HEK293 (cell line): ENCODE data around the gene MYO18B.

ENCODE experiments used
- CTCF ChIA-PET: fragments of 350-600 bp; formaldehyde crosslinking; extraction: SDS; loops from one replicate; lab custom pipeline; 2021; ENCODE audit warnings: antibody characterized with exemption; lab: Yijun Ruan, JAX
- POLR2A ChIA-PET: fragments of 300-600 bp; formaldehyde crosslinking; extraction: SDS; loops from one replicate; lab custom pipeline; 2020; ENCODE audit warnings: antibody characterized with exemption, inconsistent platforms; lab: Yijun Ruan, JAX
- H3K27ac ChIP-seq: fragments of 200-500 bp; sonication (Bioruptor generic); 2 replicates; pipeline ENCODE4 v1.5.1; 2014; ENCODE audit warnings: low read depth, low read length, control low read depth, inconsistent platforms; ENCODE audit errors: extremely low read depth
- H3K36me3 ChIP-seq, 2 experiments: fragments of 200-500 bp in 1 of 2; sonication (Bioruptor generic) in 1 of 2; 1 replicate in 1 of 2; 2 replicates in 1 of 2; pipeline ENCODE4 v1.5.1; 2014 to 2017; ENCODE audit warnings: inconsistent platforms in 2 of 2, low read length in 2 of 2; ENCODE audit not compliant: control insufficient read depth in 2 of 2, insufficient read depth in 1 of 2
- H3K4me1 ChIP-seq: fragments of 200-500 bp; sonication (Bioruptor generic); 2 replicates; pipeline ENCODE4 v1.5.1; 2014; ENCODE audit warnings: mild to moderate bottlenecking, low read length, inconsistent platforms; ENCODE audit not compliant: control insufficient read depth, insufficient read depth
- H3K4me3 ChIP-seq: 2 replicates; pipeline ENCODE4 v1.5.1; 2011; ENCODE audit warnings: low read depth, mild to moderate bottlenecking, control low read depth, low read length, moderate library complexity
- H3K9me3 ChIP-seq: fragments of 200-500 bp; sonication (Bioruptor generic); 2 replicates; pipeline ENCODE4 v1.5.1; 2014; ENCODE audit warnings: low read depth, low read length, inconsistent platforms; ENCODE audit not compliant: control insufficient read depth, insufficient read depth
- GLIS2 ChIP-seq: fragments of 450-650 bp; formaldehyde crosslinking; IDR thresholded peaks from 2 replicates; pipeline ENCODE4 v1.5.1; 2016; ENCODE audit warnings: missing biosample characterization, missing genetic modification characterization
- HOXD13 ChIP-seq: sonication (generic); formaldehyde crosslinking; IDR thresholded peaks from 2 replicates; pipeline ENCODE4 v1.8.0; 2022; ENCODE audit warnings: missing genetic modification reagents, borderline replicate concordance
- TCF7L2 ChIP-seq: IDR thresholded peaks from 2 replicates; pipeline ENCODE4 v1.6.1; 2011; ENCODE audit warnings: low read depth, mild to moderate bottlenecking, inconsistent platforms, low read length, moderate library complexity, borderline replicate concordance
- ZNF10 ChIP-seq: fragments of 450-650 bp; formaldehyde crosslinking; IDR thresholded peaks from 2 replicates; pipeline ENCODE4 v1.5.1; 2017; ENCODE audit warnings: missing biosample characterization, missing genetic modification characterization
- ZNF146 ChIP-seq: fragments of 450-650 bp; formaldehyde crosslinking; IDR thresholded peaks from 2 replicates; pipeline ENCODE4 v1.5.1; 2016; ENCODE audit warnings: missing biosample characterization, missing genetic modification characterization
- ZNF157 ChIP-seq: fragments of 450-650 bp; formaldehyde crosslinking; IDR thresholded peaks from 2 replicates; pipeline ENCODE4 v1.5.1; 2016; ENCODE audit warnings: missing biosample characterization, missing genetic modification characterization
- ZNF221 ChIP-seq: fragments of 450-650 bp; formaldehyde crosslinking; IDR thresholded peaks from 2 replicates; pipeline ENCODE4 v1.5.1; 2017; ENCODE audit warnings: missing biosample characterization, missing genetic modification characterization, borderline replicate concordance
- ZNF274 ChIP-seq, 2 experiments: fragments of 200-500 bp in 1 of 2; fragments of 450-650 bp in 1 of 2; sonication (Bioruptor generic) in 1 of 2; formaldehyde crosslinking in 1 of 2; IDR thresholded peaks; 2 replicates each; pipeline versions ENCODE4 v1.5.1 to v1.6.1; 2014 to 2016; ENCODE audit warnings: borderline replicate concordance in 1 of 2, inconsistent platforms in 1 of 2, low read length in 1 of 2, missing biosample characterization in 1 of 2, missing genetic modification characterization in 1 of 2
- ZNF501 ChIP-seq: fragments of 450-650 bp; formaldehyde crosslinking; IDR thresholded peaks from 2 replicates; pipeline ENCODE4 v1.5.1; 2016; ENCODE audit warnings: missing biosample characterization, missing genetic modification characterization
- ZNF548 ChIP-seq: fragments of 450-650 bp; formaldehyde crosslinking; IDR thresholded peaks from 2 replicates; pipeline ENCODE4 v1.5.1; 2016; ENCODE audit warnings: missing biosample characterization, missing genetic modification characterization
- ZNF596 ChIP-seq: fragments of 450-650 bp; IDR thresholded peaks from 2 replicates; pipeline ENCODE4 v1.5.0; 2018; ENCODE audit warnings: missing biosample characterization, mild to moderate bottlenecking, missing genetic modification characterization, moderate library complexity
- ZNF600 ChIP-seq: fragments of 450-650 bp; formaldehyde crosslinking; IDR thresholded peaks from 2 replicates; pipeline ENCODE4 v1.5.1; 2016; ENCODE audit warnings: missing biosample characterization, missing genetic modification characterization
- ZNF610 ChIP-seq: fragments of 450-650 bp; formaldehyde crosslinking; IDR thresholded peaks from 2 replicates; pipeline ENCODE4 v1.5.1; 2016; ENCODE audit warnings: missing biosample characterization, missing genetic modification characterization, borderline replicate concordance
- ZNF658 ChIP-seq: fragments of 450-650 bp; formaldehyde crosslinking; IDR thresholded peaks from 2 replicates; pipeline ENCODE4; 2016; ENCODE audit warnings: missing biosample characterization, missing genetic modification characterization
- ZNF664 ChIP-seq: fragments of 450-650 bp; formaldehyde crosslinking; IDR thresholded peaks from 2 replicates; pipeline ENCODE4 v1.5.1; 2016; ENCODE audit warnings: missing biosample characterization, missing genetic modification characterization
- ZNF670 ChIP-seq: fragments of 450-650 bp; formaldehyde crosslinking; IDR thresholded peaks from 2 replicates; pipeline ENCODE4 v1.5.1; 2016; ENCODE audit warnings: missing biosample characterization, missing genetic modification characterization, low read depth
- ZNF677 ChIP-seq: fragments of 450-650 bp; IDR thresholded peaks from 2 replicates; pipeline ENCODE4 v1.5.0; 2018; ENCODE audit warnings: missing biosample characterization, mild to moderate bottlenecking, missing genetic modification characterization, moderate library complexity
- ZNF707 ChIP-seq: fragments of 450-650 bp; formaldehyde crosslinking; IDR thresholded peaks from 2 replicates; pipeline ENCODE4 v1.5.1; 2016; ENCODE audit warnings: missing biosample characterization, missing genetic modification characterization
- TF ChIP-seq, protein P1 (sequence below): fragments of 450-650 bp; formaldehyde crosslinking; IDR thresholded peaks from 2 replicates; pipeline ENCODE4 v1.5.0; 2017; ENCODE audit warnings: missing biosample characterization, missing genetic modification characterization, borderline replicate concordance
- TF ChIP-seq, protein P2 (sequence below): fragments of 450-650 bp; formaldehyde crosslinking; IDR thresholded peaks from 2 replicates; pipeline ENCODE4 v1.5.1; 2016; ENCODE audit warnings: missing biosample characterization, missing genetic modification characterization
- TF ChIP-seq, protein P3 (sequence below): fragments of 450-650 bp; formaldehyde crosslinking; IDR thresholded peaks from 2 replicates; pipeline ENCODE4 v1.5.1; 2017; ENCODE audit warnings: missing biosample characterization, missing genetic modification characterization
- TF ChIP-seq, protein P4 (sequence below): fragments of 450-650 bp; formaldehyde crosslinking; IDR thresholded peaks from 2 replicates; pipeline ENCODE4 v1.5.1; 2016; ENCODE audit warnings: missing biosample characterization, missing genetic modification characterization, borderline replicate concordance

Gene MYO18B

DNA sequence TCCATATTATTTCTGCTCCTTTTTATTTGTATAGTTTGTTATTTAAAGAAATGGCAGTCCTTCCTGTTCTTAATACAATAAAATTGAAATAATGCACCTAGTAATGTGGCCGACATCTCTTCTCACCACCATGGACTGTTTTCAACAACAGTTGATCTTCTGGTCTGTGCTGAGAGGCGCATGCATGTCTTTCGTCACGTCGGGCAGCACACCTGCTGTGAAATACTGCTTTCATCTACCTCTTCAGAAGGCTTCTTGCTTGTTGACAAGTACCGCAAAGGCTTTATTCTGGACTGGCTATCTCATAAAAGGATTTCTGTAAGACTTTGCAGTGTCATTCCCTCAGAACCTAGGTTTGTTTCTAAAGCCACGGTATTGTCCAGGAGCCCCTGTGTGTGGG lies 13.9 kb upstream of the MYO18B start:
- no peak for TF ChIP-seq ZNF274 (IDR thresholded peaks at IDR 0.05; ENCODE audit: low read length)
- TF ChIP-seq ZNF274 (tag by site-specific recombination; IDR thresholded peaks at IDR 0.05; ENCODE audit: borderline replicate concordance) = no peak
- no peak for TF ChIP-seq ZNF501 (tag by site-specific recombination)
- TF ChIP-seq GLIS2 = no peak
- TF ChIP-seq TCF7L2 = no peak
- no peak for TF ChIP-seq ZNF221 (tag by site-specific recombination)
- no peak for TF ChIP-seq ZNF146
- TF ChIP-seq, protein P1, sequence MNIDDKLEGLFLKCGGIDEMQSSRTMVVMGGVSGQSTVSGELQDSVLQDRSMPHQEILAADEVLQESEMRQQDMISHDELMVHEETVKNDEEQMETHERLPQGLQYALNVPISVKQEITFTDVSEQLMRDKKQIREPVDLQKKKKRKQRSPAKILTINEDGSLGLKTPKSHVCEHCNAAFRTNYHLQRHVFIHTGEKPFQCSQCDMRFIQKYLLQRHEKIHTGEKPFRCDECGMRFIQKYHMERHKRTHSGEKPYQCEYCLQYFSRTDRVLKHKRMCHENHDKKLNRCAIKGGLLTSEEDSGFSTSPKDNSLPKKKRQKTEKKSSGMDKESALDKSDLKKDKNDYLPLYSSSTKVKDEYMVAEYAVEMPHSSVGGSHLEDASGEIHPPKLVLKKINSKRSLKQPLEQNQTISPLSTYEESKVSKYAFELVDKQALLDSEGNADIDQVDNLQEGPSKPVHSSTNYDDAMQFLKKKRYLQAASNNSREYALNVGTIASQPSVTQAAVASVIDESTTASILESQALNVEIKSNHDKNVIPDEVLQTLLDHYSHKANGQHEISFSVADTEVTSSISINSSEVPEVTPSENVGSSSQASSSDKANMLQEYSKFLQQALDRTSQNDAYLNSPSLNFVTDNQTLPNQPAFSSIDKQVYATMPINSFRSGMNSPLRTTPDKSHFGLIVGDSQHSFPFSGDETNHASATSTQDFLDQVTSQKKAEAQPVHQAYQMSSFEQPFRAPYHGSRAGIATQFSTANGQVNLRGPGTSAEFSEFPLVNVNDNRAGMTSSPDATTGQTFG = no peak
- no peak for TF ChIP-seq ZNF664 (tag by site-specific recombination)
- no peak for TF ChIP-seq ZNF658 (tag by site-specific recombination)
- TF ChIP-seq ZNF670 (tag by site-specific recombination) = no peak
- TF ChIP-seq, protein P2, sequence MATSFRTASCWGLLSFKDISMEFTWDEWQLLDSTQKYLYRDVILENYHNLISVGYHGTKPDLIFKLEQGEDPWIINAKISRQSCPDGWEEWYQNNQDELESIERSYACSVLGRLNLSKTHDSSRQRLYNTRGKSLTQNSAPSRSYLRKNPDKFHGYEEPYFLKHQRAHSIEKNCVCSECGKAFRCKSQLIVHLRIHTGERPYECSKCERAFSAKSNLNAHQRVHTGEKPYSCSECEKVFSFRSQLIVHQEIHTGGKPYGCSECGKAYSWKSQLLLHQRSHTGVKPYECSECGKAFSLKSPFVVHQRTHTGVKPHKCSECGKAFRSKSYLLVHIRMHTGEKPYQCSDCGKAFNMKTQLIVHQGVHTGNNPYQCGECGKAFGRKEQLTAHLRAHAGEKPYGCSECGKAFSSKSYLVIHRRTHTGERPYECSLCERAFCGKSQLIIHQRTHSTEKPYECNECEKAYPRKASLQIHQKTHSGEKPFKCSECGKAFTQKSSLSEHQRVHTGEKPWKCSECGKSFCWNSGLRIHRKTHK (tag by site-specific recombination) = no peak
- no peak for TF ChIP-seq ZNF600 (tag by site-specific recombination)
- TF ChIP-seq HOXD13 (CRISPR knock-in tag) = no peak
- TF ChIP-seq, protein P3, sequence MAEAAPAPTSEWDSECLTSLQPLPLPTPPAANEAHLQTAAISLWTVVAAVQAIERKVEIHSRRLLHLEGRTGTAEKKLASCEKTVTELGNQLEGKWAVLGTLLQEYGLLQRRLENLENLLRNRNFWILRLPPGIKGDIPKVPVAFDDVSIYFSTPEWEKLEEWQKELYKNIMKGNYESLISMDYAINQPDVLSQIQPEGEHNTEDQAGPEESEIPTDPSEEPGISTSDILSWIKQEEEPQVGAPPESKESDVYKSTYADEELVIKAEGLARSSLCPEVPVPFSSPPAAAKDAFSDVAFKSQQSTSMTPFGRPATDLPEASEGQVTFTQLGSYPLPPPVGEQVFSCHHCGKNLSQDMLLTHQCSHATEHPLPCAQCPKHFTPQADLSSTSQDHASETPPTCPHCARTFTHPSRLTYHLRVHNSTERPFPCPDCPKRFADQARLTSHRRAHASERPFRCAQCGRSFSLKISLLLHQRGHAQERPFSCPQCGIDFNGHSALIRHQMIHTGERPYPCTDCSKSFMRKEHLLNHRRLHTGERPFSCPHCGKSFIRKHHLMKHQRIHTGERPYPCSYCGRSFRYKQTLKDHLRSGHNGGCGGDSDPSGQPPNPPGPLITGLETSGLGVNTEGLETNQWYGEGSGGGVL (tag by site-specific recombination) = no peak
- TF ChIP-seq, all 188 proteins: peak for 0
- no peak overlapping the region for H3K4me3 ChIP-seq
- CTCF ChIA-PET = interaction anchor here (2.3 kb wide), 1 partner anchor 10 kb away, joined by 7 read pairs; no protein-coding TSS in a partner anchor

DNA sequence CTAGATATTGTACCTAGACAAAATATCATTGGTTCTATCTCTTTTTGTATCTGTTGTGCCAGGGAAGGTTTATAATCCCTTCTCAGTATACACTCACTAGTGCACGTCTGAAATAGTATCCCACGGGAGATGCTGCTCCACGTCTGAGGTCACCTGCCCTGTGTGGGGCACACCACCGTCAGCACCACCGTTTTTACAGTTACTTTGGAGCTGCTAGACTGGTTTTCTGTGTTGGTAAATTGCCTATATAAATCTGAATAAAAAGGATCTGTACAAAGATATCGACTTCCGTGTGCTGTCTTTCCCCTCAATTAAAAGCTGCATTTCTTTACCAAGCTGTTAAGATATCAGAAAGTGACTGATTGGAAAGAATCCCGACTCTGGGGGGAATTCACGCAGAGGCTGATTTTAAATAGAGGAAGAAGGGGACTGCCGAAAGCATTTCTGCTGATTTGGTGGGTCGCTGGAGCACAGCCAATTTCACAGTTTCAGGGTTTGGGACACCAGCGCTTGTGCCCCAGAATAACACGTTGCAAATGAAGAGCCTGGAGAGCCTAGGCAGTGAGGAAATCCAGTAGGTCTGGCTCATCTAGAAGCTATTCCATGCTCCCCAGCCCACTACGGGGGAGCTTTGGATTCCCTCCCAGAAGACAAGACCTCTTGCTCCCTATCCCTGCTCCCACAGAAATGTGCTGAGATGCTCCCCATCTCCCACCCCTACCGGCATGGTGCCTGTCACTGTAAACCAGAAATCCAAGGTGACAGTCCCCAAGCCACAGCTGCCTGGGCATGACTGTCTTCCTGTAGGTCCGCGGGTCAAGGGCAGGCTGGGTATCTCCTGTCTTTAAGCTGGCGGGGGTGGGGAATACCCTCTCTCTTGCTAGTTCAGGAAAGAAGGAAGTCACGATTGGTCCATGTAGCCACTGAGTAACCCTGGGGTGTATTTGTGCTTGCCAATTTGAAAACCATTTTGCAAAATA lies 12.7 kb upstream of the MYO18B start:
- H3K36me3 ChIP-seq = no peaks in the 10 kb centered on the region
- ChIA-PET POLR2A (no interaction called here), CTCF (interaction anchor here (0.6 to 1.2 kb wide), 3 partner anchors 43 to 199 kb away, joined by 3 to 6 read pairs (median 4); no protein-coding TSS in a partner anchor)
- H3K4me3 ChIP-seq = no peak overlapping the region
- no peaks in the 10 kb centered on the region for H3K9me3 ChIP-seq
- H3K27ac ChIP-seq = no peak overlapping the region
- peaks cover 4% of the 10 kb centered on the region; the same call in 1 of the 2 replicates for H3K4me1 ChIP-seq
- no peak for TF ChIP-seq ZNF707 (tag by site-specific recombination)
- TF ChIP-seq ZNF677 = no peak
- TF ChIP-seq, protein P4, sequence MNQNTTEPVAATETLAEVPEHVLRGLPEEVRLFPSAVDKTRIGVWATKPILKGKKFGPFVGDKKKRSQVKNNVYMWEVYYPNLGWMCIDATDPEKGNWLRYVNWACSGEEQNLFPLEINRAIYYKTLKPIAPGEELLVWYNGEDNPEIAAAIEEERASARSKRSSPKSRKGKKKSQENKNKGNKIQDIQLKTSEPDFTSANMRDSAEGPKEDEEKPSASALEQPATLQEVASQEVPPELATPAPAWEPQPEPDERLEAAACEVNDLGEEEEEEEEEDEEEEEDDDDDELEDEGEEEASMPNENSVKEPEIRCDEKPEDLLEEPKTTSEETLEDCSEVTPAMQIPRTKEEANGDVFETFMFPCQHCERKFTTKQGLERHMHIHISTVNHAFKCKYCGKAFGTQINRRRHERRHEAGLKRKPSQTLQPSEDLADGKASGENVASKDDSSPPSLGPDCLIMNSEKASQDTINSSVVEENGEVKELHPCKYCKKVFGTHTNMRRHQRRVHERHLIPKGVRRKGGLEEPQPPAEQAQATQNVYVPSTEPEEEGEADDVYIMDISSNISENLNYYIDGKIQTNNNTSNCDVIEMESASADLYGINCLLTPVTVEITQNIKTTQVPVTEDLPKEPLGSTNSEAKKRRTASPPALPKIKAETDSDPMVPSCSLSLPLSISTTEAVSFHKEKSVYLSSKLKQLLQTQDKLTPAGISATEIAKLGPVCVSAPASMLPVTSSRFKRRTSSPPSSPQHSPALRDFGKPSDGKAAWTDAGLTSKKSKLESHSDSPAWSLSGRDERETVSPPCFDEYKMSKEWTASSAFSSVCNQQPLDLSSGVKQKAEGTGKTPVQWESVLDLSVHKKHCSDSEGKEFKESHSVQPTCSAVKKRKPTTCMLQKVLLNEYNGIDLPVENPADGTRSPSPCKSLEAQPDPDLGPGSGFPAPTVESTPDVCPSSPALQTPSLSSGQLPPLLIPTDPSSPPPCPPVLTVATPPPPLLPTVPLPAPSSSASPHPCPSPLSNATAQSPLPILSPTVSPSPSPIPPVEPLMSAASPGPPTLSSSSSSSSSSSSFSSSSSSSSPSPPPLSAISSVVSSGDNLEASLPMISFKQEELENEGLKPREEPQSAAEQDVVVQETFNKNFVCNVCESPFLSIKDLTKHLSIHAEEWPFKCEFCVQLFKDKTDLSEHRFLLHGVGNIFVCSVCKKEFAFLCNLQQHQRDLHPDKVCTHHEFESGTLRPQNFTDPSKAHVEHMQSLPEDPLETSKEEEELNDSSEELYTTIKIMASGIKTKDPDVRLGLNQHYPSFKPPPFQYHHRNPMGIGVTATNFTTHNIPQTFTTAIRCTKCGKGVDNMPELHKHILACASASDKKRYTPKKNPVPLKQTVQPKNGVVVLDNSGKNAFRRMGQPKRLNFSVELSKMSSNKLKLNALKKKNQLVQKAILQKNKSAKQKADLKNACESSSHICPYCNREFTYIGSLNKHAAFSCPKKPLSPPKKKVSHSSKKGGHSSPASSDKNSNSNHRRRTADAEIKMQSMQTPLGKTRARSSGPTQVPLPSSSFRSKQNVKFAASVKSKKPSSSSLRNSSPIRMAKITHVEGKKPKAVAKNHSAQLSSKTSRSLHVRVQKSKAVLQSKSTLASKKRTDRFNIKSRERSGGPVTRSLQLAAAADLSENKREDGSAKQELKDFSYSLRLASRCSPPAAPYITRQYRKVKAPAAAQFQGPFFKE (tag by site-specific recombination) = no peak
- no peak for TF ChIP-seq ZNF596
- TF ChIP-seq ZNF610 (tag by site-specific recombination) = no peak
- no peak for TF ChIP-seq ZNF548
- no peak for TF ChIP-seq ZNF670 (tag by site-specific recombination)
- no peak for TF ChIP-seq ZNF157 (tag by site-specific recombination)
- TF ChIP-seq ZNF10 (tag by site-specific recombination) = no peak

More for the DNA sequence above, 13.9 kb upstream of the MYO18B start:
- Histone ChIP-seq H3K9me3 (no peaks in the 10 kb centered on the region), H3K36me3 (no peaks in the 10 kb centered on the region), H3K4me1 (peaks cover 4% of the 10 kb centered on the region; the same call in 1 of the 2 replicates), H3K27ac (no peak overlapping the region)
- POLR2A ChIA-PET = no interaction called here
